ENCODE data around the gene STK39.
"Not testable (repeated sequence)": the region's sequence is repeated elsewhere in the genome, so short reads cannot be mapped to it uniquely, and the experiment has no call there.

The STK39 gene

DNA sequence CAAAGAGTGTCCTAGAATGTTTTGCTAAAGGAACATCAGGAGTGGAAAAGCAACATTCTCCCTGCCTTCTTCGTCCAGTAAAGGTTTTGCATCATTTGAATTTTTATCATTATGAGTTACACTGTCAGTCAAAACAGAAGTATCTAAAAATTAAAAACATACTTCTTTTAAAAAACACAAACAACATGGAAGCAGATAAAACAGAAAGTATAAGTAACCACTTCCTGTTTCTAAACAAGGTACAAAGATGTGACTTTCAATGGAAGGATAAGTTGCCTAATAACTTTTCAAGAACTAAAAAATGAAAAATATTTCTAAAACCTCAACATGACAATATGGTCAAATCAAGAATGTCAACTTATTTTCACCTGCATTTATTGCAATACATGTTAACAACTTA, 158.2 kb downstream of the STK39 start:
- DNase-seq (ENCODE audit: low read depth): no peak

DNA sequence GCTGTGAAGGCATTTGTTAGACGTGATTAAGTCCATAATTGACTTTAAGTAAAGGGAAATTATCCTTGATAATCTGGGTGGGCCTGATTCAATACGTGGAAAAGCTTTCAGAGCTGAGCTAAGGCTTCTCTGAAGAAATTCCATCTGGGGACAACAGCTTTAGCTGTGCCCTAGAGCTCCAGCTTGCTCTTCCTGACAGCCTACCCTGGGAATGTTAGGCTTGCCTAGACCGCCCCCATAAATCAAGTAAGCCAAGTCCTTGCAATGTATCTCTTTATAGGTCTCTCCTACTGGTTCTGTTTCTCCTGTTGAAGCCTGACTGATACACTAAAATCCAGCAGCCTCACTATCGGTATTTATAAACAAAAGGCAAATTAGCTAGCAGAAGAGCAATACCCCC, 160.0 kb downstream of the STK39 start:
- no peak for DNase-seq (ENCODE audit: low read depth)

DNA sequence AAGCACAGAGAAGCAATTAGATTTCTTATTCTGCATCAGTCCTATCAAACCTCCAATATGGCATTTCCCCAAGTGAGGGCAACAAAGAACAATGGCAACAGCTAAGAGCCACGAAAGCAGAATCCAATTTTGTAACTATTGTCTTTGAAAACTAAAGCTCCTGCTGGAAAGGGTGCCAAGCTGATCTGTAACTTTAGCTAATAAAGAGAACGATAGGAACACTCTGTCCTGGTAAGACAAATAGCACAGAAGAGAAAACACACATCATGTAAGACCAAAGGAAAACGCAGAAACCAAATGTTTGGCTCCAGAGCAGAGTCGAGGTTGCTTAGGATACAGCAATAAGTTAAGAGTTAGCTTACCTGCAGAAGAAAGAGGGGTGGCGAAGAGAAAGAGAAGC, 160.5 kb downstream of the STK39 start:
- DNase-seq (ENCODE audit: low read depth): no peak

DNA sequence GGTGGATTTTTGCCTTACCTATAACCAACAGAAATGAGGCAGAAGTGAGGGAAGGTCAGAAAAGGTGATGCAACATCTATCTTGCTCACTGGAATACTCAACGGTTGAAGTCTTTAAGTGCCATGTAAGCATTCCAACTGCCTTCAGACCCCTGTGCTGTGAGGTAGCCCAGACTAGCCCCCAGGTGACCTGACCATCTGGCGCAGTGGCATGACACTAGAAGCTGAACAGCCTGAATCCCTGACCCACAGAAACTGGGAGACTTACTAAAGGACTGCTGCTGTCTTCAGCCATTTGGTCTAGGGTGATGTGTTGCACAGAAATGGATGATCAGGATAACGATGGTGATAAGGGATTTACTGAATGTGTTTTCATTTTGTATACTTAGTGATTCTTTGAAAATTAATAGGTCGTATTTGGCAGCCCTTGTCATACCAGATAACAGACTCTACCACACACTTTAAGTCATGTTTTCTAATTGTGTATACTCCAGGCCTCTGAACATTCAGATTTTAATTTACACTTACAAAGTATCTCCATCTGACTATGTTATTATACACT, 161.5 kb downstream of the STK39 start:
- no peak for DNase-seq (ENCODE audit: low read depth)

DNA sequence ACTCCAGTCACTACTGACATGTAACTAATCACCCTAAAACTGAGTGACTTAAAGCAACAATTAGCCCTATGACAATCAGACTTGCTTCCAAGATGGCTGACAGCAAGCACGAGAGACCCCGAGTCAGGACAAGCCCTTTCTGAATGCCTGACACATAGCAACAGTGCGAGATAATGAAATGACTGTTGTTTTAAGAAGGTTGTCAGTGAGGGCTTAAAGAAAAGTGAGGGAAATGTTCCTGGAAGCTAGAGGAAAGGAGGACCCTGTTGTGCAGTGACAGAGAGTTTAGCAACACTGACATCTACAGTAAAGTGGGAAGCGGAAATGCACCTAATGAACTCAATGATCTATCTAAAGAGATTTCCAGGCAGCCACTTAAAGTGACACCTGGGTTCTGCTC, 163.1 kb downstream of the STK39 start:
- DNase-seq (ENCODE audit: low read depth): no peak

DNA sequence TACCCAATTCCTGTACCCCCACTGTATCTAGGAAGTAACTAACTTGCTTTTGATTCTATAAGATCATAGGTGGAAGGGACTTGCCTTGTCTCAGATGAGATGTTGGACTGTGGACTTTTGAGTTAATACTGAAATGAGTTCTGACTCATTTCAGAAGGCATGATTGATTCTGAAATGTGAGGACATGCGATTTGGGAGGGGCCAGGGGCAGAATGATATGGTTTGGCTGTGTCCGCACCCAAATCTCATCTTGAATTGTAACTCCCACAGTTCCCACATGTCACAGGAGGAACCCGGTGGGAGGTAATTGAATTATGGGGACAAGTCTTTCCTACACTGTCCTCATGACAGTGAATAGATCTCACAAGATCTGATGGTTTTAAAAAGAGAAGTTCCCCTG, 165.9 kb downstream of the STK39 start:
- not testable (repeated sequence) for DNase-seq (ENCODE audit: low read depth)

DNA sequence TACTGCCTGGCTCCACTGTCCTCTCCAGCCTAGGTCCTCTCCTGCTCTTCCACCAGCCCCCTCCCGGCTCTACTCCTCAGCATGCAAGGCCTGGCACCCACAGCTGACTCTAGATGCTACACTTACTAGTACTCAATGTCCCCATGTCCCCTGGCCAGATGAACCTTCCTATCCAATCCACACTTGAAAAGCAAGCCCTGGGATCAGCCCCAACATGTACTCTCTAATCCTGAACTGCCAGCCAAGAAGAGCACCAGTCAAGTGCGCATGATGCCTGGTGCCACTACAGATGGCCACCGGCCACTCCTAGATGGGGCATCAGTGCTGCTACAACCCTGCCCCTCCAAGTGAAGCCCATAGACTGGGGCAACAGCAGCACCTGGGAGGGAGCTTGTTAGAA, 168.2 kb downstream of the STK39 start:
- no peak for DNase-seq (ENCODE audit: low read depth)

DNA sequence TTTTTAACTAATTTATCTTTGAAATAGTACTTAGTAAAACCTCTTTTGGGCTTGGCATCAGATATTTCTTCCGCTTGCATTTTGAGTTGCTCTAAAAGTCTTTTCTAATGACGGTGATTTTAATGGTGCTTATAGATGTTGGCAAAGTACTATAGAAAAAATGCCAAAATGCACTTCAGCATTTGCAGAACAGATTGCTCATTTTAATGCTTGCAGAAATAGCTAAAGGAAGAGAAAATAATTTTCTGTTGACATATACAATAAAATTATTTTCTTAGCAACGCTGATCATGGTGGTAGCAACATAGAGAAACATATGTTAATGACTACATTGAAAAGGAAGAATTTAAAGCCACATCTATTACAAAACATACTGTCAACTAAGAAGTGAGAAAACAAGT, 170.7 kb downstream of the STK39 start:
- no peak for DNase-seq (ENCODE audit: low read depth)

DNA sequence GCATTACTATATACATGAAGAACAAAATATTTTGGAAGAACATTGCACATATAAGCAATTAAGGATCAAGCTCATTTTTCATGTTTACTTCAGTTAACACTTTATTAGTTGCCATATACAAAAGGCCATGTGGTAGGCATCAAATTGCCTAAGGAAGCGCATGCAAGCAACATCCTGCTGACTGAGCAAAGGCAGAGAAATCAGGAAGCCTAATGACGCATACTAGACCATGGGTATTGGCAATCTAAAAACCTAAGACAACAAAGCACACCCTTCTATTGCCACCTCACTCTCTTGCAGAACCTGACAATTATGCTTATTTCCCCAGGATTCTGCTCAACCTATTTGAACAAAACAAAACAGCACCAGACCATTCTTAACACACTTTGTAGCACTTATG, 171.9 kb downstream of the STK39 start:
- no peak for DNase-seq (ENCODE audit: low read depth)

DNA sequence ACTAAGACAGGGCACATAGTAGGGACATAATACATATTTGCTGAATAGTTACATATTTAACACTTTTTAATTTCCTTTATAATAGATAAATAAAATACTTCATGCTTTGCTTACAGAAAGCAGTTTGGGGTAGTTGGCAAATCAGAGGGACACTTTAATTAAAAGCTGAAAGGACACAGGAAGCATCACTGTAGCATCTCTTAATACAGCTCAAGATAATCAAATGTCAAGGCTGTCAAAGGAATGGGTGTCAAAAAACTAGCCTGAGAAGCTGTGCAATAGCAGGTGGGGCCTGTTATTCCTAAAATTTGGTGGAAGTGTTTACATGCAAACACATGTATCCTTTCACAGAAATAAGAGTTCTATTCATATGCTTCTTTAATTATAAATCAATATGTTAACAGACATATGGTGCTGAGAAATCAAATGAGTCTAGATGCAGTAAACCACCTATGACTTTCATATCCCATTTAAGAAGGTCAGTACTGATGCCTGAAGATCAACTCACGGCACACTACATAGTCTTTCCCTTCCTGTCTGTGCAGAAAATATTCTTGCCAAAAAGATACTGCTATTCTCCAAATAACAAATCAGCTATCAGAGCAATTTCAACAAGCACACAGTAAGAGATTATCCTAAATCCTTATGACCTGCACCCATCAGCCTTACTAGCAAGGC, 174.6 kb downstream of the STK39 start:
- DNase-seq (ENCODE audit: low read depth): no peak

DNA sequence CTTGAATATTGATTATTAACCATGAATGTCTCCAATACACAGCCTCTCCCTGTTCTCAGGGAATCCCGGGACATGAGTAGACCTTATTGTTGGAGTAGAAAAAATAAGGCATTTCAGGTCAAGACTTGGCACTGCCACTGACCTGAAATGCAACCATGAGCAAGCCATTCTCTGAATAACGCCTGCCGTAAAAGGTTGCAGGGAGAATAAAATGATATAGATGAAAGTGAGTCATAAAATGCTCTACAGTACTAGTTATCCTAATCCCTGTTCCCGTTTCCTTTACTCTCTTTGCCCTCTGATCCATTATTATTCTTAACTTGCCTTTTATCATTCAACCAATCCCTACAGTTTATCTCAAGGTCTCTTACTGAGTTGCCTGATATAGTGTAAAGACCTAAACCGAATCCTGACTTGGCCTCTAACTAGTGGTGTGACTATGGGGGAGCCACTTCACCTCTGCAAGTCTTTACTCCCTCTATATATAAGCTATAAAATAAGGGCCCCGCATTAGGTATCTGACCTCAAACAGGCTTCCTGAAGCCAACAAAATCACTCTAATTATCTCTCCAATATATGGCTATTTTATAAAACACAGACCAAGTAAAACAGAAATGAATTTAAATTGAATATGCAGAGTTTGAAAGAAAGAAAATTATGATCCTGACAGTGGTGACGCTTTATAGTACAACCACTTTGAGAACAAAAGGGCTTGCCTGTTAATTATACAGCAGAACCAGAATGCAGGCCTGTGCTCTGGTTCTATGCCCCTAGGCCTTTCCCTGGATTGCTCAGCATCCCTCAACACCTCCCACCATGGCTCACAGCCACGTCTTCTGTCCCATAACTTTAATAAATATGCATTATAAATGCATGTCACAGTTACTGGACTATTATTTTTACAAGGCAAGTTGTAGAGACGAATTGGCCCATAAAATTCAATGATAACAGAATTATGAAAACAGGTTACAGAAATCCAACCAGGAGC, 183.1 kb downstream of the STK39 start:
- no peak for DNase-seq (ENCODE audit: low read depth)

DNA sequence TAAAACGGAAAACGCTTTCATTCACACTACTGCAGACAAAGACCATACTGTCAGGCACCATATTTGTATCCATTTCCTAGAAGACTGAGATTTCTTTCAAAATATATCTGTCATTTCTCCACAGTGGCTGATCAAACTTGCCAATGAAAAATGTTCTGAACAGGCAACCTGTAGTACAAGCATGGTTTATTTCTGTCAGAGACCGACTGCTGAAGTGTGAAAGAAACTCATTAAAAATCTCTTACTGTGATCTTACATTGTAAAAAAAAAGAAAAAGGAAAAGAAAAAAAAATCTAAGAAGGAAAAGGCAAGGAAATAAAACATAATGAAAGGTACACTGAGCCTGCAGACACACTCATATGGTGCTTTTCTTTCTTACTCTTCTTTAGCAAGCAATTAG, 184.5 kb downstream of the STK39 start:
- DNase-seq (ENCODE audit: low read depth): no peak

DNA sequence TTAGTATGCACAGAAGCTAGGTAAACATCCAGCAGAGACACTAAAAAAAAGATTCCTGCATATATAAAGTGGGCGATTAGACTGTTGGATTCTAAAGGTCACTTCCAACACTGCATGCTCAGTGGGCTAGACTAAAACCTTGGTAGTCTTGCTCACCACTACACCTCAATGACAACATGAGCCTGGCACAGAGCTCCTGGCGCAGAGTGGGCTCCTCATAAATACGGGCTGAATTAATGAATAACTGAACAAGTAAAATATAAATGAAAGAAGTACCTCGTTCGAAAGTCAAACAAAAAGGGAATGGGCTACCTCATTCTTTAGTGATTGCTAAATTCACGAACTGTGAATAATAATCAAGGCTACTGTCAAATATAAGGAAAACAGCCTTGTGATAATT, 185.3 kb downstream of the STK39 start:
- DNase-seq (ENCODE audit: low read depth): no peak

DNA sequence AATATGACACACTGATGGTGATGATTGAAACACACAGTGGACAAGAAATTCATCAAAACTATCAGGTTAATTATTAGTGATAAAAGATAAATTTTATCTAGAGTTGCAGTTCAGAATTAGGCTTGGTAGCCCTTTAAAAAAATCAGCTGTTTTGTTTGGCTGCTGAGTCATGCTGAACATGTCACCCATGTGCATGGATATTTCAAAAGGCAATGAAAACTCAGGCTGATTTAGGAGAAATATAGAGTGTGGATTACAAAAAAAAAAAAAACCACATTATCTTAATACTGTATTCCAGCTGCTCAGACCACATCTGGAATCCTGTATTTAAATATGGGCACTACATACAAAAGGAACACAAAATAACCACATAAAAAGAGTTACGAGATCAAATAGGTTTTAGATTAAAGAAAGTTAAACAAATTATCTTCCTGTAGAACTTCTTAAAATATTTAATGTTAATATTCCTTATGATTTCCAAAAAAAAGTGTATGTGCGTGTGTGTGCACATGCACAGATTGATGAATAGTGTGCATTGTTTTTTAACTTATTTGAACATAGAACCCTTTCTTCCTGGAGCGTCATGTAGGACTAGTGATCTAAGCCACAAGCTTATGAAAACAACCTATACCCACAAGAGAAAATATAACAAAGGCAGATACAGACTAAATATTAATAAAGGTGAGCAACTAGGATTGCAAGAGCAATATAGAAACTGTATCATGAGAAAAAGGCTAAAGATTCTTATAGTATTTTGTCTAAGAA, 186.2 kb downstream of the STK39 start:
- DNase-seq (ENCODE audit: low read depth): peak; percentile 18

DNA sequence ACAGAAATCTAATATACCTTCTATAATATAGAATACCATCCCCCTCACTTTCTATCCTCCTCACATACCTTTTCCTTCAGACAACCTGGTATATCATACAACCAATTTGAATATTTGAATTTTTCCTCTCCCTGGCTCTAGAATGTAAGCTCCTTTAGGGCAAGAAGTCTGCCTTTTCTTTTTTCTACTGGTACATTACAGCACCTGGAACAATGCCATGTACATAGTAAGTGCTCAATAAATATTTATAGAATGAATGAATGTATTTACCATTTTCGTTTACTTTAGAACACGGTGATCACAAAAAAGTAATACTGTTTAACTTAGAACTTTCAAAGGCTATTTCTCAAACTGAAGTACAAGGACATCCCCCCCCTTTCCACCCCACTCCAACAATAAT, 187.6 kb downstream of the STK39 start:
- no peak for DNase-seq (ENCODE audit: low read depth)

DNA sequence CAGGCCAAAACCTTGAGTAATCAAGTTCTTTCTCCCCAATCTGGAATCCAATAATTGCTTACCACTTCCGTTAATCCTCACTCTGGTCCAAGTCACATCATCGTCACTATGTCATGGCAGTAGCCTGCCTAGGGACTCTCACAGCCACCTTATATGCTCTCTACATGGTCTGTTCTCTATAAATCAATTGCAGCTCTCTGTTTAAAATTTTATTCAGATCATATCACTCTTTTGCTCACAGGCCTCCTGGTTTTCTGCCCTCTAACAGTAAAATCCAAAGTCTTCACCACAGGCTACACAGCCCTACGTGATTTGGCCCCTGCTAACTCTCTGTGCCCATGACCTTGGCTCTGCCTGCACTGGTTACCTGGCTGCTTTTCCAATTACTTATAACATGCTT, 188.7 kb downstream of the STK39 start:
- no peak for DNase-seq (ENCODE audit: low read depth)

DNA sequence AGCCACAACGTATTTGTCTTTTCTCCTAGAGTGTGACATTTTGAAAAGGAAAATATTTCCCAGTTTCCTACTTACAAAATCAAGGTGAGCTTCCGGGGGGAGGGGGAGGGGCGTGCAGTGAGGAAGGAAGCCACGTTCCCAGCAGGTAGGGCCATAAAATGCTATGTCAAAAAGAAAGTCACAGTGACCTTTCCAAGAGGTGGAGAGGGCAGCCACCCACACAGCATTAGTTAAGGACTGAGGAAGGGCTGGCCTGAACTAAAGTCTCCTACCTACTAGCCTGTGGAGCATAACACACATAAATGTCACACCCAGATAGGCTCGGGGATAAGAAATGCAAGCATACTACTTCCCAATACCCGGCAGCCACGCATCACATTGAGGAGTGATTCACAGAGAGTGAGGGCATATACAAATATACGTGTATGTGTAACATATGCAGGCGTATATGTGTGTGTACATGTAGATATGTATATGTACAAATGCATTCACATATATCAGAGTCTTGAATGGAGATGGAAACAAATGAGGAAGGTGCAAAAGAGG, 191.1 kb downstream of the STK39 start:
- no peak for DNase-seq (ENCODE audit: low read depth)

DNA sequence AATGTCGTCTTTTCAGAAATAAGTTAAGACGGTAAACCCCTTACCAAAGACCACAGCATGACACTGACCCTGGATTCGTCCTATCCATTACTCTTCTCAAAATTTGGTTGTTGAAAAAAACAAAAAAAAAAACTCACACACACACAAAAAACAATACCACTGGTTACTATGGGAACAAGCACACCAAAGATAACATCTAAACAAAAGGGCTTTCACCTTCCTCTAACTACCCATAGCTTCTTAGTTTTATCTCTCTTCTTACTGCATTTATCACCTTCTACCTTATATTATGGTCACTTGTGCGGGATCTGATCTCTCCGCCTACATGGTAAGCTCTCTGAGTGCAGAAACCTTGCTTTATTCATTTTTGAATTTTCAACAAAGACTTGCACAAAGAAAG, 192.7 kb downstream of the STK39 start:
- no peak for DNase-seq (ENCODE audit: low read depth)

DNA sequence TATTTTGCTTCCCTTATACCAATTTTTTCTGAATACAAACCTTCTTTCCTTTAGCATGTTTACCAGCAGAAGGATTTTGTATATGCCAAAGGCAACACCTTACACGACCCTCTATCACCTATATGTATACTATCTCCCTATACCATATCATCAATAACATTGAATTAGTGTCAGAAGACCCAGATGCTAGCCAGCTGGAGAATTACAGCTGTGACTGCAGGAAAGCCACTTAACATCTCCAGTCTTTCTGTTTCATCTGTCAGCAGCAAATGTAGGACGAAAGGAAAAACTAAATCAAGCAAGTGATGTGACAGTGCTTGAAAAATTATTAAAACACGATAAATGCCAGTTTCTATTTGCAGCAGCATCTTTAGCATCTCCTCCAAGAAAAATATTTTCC, 193.7 kb downstream of the STK39 start:
- DNase-seq (ENCODE audit: low read depth): no peak

DNA sequence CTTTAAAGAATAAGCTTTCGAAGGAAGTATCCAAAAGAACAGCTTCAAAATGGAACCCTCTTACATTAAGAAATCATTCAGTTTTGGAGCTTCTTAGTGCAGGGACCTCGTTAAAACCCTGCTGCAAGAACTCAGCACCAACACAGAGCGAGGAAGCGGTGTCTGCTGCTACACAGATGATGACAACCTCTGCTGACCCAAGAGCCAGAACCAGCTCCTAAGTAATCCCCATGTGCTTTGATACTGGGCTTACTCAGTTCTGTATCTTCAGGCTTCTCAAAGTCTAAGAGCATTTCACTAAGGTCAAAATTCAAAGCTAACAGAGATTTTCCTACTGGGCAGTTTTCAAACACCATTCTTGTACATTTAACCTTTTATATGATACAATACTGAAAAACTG, 194.6 kb downstream of the STK39 start:
- no peak for DNase-seq (ENCODE audit: low read depth)

DNA sequence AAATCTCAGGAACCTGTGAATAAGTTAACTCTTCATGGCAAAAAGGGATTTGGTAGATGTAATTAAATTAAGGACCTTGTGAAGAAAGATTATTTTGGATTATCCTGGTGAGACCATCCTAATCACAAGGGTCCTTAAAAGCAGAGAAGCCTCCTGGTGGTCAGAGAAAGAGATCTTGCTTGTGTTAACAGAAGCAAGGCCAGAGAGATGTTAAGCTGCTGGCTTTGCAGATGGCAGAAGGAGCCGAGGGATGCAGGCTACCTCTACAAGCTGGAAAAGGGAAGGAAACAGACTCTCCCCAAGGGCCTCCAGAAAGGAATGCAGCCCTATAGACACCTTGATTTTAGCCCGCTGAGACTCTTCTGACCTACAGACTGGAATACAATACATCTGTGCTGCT, 197.0 kb downstream of the STK39 start:
- DNase-seq (ENCODE audit: low read depth): no peak

DNA sequence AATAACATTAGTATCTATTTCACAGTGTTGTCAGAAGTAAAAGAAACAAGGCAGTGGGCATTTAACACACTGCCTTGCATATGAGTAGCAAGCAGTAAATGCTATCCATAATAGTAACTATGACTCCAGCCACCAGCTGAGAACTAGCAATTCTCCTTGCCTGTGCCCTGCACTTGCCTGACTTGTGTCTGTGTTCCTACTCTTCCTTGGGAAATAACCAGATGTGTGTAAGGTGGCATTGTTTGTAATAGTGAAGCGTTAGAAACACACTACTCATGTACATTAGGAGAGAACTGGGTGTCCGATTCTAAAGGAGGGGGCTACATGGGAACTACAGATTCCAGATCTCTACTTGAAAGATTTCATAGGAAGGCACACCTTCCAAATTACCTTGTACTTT, 197.8 kb downstream of the STK39 start:
- DNase-seq (ENCODE audit: low read depth): no peak

Measured in fibroblast of the conjunctiva (primary cell).